ENCODE measurements around the gene STXBP4.

DNA sequence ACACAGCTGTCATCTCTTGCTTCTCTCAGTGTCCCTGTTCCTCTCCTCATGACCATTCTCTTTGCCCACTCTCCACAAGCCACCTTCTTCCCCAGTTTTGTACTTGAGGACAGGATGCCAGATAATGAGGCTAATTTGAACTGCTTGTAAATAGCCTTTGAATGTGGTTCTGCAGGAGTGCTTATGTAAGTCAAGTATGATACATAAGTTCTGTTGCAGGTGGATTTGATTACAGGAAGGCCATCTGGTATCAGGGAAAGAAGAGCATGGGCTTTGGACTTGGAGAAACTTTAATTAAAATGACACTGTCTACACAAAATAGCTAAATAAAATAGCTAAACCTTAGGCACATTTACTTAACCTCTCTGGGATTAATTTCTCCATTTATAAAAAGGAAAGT lies 176.0 kb downstream of the STXBP4 start:
- no peak for TF ChIP-seq CTCF (IDR thresholded peaks at IDR 0.05)
- no peak for TF ChIP-seq ZMAT4 (CRISPR knock-in tag; IDR thresholded peaks at IDR 0.05)
- no peak for TF ChIP-seq GABPB1 (CRISPR knock-in tag; IDR thresholded peaks at IDR 0.05)
- no peak for TF ChIP-seq CREM (CRISPR knock-in tag; IDR thresholded peaks at IDR 0.05)
- TF ChIP-seq FOXK1 (CRISPR knock-in tag; IDR thresholded peaks at IDR 0.05): no peak
- TF ChIP-seq ZNF423 (CRISPR knock-in tag; IDR thresholded peaks at IDR 0.05): no peak
- no peak for TF ChIP-seq ETV6 (CRISPR knock-in tag; IDR thresholded peaks at IDR 0.05)
- no peak for TF ChIP-seq ESRRA (CRISPR knock-in tag; IDR thresholded peaks at IDR 0.05; ENCODE audit: borderline replicate concordance)
- no peak for TF ChIP-seq MXD4 (CRISPR knock-in tag; IDR thresholded peaks at IDR 0.05; ENCODE audit: borderline replicate concordance)
- TF ChIP-seq FOXP1 (CRISPR knock-in tag; IDR thresholded peaks at IDR 0.05; ENCODE audit: borderline replicate concordance): no peak
- no peak for TF ChIP-seq SP1 (CRISPR knock-in tag; conservative IDR thresholded peaks at IDR 0.05)

All from WTC11 (cell line).